ENCODE data around the gene IFNLR1.
"Not testable (repeated sequence)": the region's sequence is repeated elsewhere in the genome, so short reads cannot be mapped to it uniquely, and the experiment has no call there.

Gene IFNLR1

GRCh38 chr1:24186993-24187790 is at the start of gene IFNLR1:
Gene IFNLR1, minus strand, starts transcription at chr1:24187289. Its CDS starts 41 bp downstream, at chr1:24187248.
- peak in 21 of 56 donors; percentile 6 to 66 (median 30) for DNase-seq

GRCh38 chr1:24235921-24236788 is 49.1 kb upstream of the IFNLR1 start:
- no peak for DNase-seq

GRCh38 chr1:24233684-24234600 is 46.9 kb upstream of the IFNLR1 start:
- no peak for DNase-seq

DNA sequence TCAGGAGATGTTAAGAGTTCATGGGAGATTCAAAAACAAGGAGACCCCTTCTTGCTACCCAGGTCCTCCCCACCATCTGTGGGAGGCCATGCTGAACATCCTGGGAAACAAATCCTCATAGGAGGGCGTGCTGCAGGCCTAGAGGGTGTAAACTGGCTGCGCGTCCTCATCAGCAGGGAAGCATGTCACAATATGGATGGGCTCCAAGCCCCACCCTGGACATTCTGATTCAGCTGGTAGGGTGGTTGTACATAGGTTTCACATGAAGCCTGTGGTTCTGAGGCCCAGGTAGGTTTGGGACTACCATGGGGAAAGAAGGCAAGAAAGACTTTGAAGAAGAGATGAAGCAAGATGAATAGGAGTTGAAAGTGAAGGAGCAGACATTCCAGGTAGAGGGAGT is 44.6 kb upstream of the IFNLR1 start:
- no peak for DNase-seq

- no peak for DNase-seq
Observed at GRCh38 chr1:24228311-24228710, 41.2 kb upstream of the IFNLR1 start.

GRCh38 chr1:24226749-24227148 is 39.7 kb upstream of the IFNLR1 start:
- DNase-seq = peak in 1 of 56 donors; percentile 10

DNA sequence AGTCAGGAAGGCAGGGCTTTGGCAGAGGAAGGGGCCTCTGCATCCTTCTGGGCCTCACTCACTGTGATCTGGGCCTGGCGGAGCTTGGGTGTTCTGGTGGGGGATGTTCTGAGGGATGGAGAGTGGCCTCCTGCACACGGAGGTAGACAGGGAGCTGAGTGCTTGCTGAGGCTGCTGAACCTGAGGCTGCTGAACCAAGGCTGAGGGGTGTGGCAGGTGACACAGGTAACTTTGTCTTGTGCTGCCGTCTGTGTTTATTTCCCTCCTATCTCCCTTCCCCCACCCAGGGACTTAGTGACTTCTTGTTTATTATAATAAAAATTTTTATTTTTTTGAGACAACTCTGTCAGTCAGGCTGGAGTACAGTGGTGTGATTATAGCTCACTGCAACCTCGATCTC is 37.7 kb upstream of the IFNLR1 start:
- no peak for DNase-seq

GRCh38 chr1:24224086-24224485 is 37.0 kb upstream of the IFNLR1 start:
- no peak for DNase-seq

- DNase-seq = no peak
Observed at GRCh38 chr1:24222793-24223192, 35.7 kb upstream of the IFNLR1 start.

- no peak for DNase-seq
Observed at GRCh38 chr1:24222008-24222605, 35.0 kb upstream of the IFNLR1 start.

- DNase-seq = no peak
Observed at GRCh38 chr1:24221246-24221645, 34.2 kb upstream of the IFNLR1 start.

DNA sequence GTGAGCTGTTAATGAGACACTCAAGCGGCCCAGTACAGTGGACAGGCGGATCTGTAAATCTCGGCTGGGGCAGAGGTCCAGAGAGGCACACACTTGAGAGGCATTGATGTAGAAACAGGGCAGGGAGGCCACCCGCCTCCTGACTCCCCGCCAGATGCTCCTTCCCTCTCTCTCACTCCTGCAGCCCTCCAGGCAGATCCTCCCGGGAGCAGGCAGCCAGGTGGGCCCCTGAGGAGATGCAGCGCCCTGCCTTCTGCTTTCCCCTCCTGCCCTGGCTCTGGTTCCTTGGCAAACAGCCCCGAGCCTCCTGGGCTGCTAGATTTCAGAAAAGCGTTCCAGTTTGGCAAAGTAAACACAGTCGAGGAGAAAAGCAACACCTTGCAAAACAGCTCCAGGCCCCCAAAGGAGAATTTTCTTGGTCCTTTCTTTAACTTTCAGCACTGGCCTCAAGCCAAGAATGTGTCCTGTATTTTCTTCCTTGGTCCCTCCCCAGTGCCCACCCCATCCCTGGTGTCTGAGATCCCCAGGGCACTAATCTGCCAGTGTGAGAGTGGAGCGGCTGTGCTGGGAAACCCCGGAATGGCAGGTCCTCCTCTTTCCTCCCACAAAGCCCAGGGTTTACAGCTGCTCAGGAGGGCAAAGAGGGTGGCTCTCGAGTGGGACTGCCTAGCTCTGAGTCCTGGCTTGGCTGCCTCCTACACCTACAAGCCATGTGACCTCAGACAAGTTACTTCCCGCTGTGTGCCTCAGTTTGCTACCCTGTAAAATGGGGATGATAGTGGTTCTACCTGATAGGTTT is 29.4 kb upstream of the IFNLR1 start:
- no peak for DNase-seq

- DNase-seq = no peak
Observed at GRCh38 chr1:24215226-24215814, 28.2 kb upstream of the IFNLR1 start.

DNA sequence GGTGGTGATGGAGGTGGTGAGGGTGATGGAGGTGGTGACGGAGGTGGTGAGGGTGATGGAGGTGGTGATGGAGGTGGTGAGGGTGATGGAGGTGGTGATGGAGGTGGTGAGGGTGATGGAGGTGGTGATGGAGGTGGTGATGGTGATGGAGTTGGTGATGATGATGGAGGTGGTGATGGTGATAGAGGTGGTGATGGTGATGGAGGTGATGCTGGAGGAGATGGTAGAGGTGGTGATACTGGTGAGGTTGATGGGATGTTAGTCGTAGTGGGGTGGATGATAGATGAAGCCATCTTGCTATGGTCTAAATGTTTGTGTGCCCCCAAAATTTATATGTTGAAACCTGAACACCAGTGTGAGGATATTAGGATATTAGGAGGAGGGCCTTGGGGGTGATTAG is 25.3 kb upstream of the IFNLR1 start:
- DNase-seq = no peak

GRCh38 chr1:24210195-24210627 is 23.1 kb upstream of the IFNLR1 start:
- DNase-seq = no peak

DNA sequence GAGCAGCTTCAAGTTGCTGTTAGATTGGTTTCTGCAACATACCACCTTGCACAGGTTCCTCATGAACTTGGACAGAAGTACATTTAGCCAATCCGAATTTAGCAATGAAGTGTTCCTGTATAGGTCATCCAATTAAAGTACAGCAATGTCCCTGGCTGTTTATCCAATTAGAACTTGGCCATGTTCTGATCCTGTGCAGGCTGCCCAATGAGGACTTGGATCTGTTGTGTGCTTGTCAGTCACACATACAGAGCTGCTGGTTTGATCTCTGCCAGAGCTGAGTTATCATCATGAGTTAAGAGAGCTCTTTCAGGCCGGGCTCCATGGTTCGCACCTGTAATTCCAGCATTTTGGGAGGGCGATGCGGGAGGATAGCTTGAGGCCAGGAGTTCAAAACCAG is 22.0 kb upstream of the IFNLR1 start:
- no peak for DNase-seq

GRCh38 chr1:24207709-24208108 is 20.6 kb upstream of the IFNLR1 start:
- DNase-seq = no peak

- not testable (repeated sequence) for DNase-seq
Observed at GRCh38 chr1:24207395-24207687, 20.3 kb upstream of the IFNLR1 start.

DNA sequence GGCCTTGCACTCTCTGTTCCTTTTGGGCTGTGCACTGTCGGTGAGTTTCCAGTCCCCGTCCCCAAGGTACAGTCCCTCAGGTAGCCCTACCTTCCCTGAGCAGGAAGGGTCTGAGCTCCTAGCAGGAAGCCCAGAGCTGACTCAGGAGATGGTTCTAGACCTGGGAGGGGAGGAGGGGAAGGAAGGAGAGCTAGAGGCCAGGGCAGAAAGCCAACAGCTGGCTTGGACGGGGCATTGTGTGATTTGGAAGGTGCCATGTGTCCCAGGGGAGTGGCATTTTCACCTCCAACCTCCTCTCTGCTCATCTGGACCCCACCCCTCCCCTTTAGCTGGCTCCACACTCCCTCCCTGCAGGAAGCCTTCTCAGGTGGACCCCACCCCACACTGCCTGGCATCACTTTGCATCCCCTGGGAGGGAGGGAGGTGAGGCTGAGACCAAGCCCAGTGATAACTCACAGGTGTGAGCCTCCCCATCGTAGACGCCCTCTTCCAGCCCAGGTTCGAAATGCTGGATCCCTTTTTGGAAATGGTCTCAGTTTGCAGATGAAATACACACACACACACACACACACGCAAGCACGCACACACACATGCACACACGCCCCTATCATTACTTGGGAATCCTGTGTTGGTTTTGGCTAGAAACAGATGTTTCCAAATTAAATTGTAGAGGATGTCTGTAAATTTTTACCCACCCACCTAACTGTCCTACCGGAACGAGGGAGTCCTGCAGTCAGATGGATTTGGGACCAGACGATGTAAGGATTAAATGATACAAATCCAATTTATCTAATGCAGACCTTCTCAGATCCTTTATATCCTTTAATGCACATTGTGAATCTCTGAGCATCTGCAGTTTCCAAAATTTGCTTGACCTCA is 19.7 kb upstream of the IFNLR1 start:
- no peak for DNase-seq
